ENCODE results near the gene MGMT.

DNA sequence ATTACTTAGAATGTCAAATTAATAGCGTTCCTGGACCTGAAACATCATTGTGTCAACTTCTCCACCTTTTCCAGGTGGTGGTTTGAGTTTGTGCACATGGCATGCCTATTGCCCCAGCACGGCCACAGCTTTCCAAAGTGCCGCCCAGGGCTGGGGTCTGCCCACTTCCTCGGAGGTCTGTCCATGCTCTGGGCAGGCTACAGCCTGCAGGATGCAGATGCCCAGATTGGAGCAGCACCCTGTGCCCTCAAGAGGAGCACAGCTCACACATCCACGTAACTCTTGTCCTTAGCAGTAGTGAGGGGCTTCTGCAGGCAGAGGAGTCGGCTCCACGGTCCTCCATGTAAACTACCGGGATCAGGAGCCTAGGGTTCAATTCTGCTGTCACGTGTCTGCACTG is 258.4 kb downstream of the MGMT start:
- TF ChIP-seq, protein P1, sequence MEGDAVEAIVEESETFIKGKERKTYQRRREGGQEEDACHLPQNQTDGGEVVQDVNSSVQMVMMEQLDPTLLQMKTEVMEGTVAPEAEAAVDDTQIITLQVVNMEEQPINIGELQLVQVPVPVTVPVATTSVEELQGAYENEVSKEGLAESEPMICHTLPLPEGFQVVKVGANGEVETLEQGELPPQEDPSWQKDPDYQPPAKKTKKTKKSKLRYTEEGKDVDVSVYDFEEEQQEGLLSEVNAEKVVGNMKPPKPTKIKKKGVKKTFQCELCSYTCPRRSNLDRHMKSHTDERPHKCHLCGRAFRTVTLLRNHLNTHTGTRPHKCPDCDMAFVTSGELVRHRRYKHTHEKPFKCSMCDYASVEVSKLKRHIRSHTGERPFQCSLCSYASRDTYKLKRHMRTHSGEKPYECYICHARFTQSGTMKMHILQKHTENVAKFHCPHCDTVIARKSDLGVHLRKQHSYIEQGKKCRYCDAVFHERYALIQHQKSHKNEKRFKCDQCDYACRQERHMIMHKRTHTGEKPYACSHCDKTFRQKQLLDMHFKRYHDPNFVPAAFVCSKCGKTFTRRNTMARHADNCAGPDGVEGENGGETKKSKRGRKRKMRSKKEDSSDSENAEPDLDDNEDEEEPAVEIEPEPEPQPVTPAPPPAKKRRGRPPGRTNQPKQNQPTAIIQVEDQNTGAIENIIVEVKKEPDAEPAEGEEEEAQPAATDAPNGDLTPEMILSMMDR (conservative IDR thresholded peaks at IDR 0.05 in 1 of 2, IDR thresholded peaks at IDR 0.05 in 1 of 2; ENCODE audit: extremely low read depth in 1 of 2, insufficient read depth in 1 of 2, low read depth in 1 of 2, low read length in 2 of 2), result no peak
- no peak for TF ChIP-seq EZH2 (IDR thresholded peaks at IDR 0.05; ENCODE audit: borderline replicate concordance, low read length)
